GM21367 (cell line): ENCODE measurements around the gene DPH6.

ENCODE experiments used
- ATAC-seq: cut with Tn5 transposase; IDR thresholded peaks from one replicate; pipeline ENCODE4 v1.9.1; 2021; ENCODE audit not compliant: unreplicated experiment

The DPH6 gene

DNA sequence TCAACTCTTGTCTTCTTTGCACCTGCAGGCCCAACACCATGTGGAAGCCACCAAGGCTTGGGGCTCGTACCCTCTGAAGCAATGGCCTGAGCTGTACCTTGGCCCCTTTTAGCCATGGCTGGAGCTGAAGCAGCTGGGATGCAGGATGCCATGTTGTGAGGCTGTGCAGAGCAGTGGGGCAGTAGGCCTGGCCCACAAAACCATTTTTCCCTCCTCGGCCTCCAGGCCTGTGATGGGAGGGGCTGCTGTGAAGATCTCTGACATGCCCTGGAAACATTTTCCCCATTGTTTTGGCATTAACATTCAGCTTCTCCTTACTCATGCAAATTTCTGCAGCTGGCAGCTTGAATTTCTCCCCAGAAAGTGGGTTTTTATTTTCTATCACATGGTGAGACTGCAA lies 58.5 kb downstream of the DPH6 start:
- no peak for ATAC-seq

DNA sequence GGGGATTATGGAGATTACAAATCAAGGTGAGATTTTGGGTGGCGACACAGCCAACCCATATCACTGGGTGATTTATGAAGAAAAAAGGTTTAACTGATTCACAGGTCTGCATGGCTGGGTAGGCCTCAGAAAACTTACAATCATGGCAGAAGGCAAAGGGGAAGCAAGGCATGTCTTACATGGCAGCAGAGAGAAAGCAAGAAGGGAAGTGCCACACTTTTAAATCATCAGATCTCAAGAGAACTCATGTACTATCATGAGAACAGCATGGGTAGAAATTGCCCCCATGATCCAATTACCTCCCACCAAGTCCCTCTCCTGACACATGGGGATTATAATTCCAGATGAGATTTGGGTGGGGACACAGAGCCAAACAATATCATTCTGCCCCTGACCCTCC lies 59.7 kb downstream of the DPH6 start:
- no peak for ATAC-seq

DNA sequence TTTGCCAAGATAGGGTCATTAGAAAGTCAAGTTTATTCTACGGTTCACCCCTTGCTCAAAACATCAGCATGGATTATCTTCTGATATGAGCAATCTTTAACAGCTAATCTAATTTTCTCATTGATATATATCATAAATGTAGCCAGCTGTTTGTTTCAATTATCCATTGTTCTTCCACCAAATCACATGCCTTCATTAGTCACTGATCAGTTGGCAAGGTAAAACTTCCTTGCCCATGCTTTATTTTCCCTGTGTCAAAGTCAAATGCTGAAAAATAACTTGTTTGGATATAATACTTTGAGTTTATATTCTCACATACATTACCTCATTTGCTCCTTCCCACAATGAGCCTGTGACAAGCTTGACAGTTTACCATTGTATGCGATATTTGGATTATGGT lies 60.6 kb downstream of the DPH6 start:
- ATAC-seq, result no peak

DNA sequence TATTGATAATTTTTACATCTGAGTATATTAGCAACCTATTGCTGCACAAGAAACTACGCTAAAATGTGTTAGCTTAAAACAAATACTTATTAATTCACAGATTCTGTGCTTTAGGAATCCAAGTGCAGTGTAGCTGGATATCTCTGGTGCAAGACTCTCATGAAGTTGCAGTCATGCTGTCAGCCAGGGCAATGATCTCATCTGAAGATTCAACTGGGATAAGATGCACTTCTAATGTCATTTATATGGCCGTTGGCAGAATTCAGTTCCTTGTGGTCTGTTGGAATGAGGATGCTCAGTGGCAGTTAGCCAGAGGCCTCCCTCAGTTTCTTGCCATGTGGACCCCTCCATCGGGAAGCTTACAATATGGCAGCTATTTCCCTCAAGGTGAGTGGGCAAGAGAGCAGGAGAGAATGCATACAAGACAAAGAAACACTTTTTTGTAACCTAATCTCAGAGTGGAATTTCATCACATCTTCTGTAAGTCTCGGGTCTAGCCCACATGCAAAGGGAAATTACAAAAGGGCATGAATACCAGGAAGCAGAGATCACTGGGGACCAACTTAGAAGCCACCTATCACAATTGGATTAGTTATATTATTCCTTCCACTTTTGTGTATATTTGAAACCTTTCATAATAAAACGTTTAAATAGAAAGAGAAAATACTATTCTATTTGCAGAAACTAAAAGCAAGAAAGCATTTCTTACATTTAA lies 61.6 kb downstream of the DPH6 start:
- ATAC-seq, result no peak

DNA sequence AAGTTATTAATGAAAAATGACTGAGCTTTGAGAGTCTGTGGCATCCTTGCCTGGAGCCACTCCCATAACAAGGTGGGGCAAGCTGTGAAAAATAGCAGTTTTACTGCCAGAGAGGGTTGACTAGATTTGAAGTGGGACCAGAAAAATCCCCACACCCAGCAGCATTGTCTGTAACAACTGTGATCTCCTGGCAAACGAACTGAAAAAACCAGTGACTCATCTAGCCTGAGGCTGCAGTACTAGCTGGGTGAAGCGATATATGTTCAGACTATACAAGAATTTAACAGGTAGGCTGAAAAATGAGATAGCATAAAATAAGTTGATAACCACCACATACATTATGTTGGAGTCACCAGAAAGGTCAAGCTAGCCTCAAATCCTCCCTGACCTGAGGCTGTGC lies 64.0 kb downstream of the DPH6 start:
- ATAC-seq, result no peak

DNA sequence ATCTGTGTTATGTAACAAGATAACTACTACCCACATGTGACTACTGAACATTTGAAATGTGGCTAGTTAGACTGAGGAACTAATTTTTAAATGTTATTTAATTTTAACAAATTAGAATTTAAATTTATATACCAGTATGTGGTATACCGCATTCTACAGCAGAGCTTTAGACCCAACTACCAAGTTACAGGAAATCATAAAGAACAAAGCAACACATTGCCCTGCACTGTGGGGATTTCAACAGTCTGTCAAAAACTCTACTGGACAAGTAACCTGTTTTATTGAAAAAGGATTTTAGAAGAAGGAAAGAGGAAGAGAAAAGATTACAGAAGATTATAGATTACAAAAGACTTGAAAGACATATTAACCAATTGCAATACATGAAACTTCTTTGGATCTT lies 64.9 kb downstream of the DPH6 start:
- ATAC-seq, result no peak

DNA sequence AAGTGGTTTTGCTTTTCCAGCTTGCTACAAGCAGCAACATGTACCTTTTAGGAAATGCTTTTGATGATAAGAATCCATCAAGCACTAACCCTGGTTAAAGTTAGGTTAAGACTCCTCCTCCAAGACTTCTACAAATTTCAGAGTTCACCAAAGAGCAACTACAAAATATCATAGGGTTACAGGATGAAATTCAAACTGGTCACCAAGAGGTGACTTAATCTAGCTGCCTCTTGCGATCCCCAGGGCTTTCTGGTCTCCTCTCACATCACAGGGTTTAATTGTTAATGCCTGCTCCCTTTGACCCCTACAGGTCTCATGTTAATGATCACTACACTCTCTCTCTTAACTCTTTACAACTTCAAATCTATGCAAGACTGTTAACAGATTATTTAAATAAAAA lies 66.5 kb downstream of the DPH6 start:
- no peak for ATAC-seq

DNA sequence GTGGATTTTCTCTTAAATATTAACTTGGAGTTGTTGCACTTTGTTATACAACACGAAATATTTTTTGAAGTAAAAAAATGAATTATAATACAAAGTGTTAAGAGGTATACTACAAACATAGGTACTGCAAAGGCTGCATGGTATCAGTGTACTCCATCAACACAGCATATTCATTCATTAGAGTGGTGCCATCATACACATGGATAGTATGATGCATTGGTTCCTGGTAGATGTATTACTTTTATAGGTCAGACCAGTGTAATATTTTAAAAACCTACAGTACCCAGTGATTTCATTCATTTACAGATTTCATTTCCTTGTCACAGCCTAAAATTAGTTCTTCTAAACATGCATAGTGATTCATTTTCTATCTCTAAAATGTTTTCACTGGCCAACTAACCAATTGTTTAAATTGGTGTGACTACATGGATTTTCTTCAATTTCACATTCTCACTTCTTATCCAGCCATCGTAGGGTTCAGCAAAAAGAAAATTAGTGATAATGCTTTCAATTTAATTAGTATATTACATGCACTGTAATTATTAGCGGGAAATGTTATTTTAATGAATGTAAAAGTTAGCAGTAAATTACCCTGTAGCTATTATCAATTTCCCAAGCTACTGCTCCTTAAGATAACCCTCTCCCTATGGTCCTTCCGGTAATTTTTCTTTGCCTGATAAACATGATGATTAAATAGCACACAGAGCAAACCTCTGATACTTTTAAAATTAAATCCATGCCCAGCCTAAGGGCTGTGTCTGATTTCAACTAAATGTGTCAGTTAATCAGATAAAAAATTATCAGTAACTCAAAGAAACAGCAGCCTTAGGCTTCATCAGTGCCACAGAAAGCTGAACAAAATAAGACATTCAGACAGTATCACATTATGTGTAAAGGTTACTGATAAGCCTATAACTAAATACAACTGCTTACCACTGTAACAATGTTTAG lies 68.4 kb downstream of the DPH6 start:
- no peak for ATAC-seq

DNA sequence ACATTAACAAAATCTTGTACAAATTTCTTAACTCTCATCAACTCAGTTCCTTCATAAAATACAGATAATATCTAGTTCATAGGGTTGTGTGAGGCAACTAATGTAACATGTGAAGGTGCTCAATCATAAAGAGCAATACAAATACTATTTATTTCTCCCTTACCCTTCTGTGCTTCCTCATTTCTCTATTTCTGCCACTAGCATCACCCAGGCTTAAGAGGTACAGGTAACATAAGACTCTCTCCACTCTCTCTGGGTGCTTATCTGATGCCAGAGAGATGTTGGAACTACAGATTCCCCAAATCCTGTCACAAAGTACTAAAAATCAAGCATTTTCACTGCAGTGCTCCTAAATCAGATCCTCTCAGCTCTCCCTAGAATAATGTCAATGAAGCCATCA lies 74.9 kb downstream of the DPH6 start:
- ATAC-seq, result no peak

DNA sequence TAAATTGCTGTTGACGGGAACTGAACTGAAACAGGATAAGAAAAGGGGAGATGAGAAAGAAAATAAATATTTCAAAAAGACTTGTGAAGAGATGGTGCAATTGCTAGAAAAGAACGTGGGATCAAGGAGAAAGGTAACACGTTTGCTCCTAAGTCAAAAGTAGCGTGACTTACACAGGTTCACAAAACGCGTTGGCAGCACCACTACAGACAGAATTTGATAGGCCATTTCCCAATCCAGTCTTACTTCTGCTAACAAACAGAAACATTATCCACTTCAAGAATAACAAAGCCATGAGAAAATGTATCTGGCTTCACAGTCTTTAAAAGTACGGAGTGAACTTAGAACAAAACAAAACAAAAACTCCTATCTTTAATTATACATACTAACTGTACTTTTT lies 75.5 kb downstream of the DPH6 start:
- ATAC-seq, result no peak

DNA sequence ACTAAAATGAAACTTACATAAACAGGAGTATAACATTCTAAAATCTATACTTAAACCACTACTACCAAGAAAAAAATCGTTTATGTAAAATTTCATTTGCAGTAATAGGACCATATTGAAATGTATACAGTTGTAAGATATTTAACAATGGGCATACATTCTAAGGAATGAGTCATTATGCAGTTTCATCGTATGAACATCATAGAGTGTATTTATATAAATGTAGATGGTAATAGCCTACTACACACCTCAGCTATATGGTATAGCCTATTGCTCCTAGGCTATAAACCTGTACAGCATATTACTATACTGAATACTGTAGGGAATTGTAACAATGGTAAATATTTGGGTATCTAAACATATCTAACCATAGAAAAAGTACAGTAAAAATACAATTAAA lies 79.5 kb downstream of the DPH6 start:
- no peak for ATAC-seq

DNA sequence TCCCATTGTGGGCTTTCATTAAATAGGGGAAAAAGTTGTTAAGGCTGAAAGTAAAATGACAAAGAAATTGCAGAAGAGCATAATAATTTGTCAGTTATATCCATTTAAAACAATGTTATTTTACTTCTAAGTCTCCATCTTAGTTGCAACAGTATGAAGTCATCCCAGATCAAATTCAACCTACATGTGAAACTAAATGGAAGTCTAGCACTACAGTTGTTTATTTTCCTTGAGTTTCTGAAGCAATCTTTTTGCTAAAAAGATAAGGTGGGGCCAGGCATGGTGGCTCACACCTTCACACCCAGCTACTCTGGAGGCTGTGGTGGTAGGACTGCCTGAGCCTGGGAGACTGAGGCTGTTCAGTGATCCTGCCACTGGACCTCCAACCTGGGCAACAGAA lies 80.2 kb downstream of the DPH6 start:
- no peak for ATAC-seq

DNA sequence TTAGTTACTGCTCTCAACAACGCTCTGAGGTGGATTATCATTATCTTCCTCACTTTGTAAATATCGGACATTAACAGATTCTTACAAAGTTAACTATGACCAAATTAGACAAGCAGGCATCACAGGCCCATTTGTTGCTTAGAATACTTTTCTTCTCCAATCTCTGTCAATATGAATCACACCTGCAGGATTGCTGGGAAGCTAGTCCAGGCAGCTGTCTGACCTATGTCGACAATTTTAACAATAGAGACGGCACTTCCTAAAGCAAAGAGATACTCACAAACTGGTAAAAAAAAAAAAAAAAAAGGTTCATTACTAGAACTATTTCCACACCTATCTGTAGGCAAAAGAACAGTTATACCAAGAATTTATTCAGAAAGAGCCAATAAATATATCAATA lies 85.3 kb downstream of the DPH6 start:
- no peak for ATAC-seq

DNA sequence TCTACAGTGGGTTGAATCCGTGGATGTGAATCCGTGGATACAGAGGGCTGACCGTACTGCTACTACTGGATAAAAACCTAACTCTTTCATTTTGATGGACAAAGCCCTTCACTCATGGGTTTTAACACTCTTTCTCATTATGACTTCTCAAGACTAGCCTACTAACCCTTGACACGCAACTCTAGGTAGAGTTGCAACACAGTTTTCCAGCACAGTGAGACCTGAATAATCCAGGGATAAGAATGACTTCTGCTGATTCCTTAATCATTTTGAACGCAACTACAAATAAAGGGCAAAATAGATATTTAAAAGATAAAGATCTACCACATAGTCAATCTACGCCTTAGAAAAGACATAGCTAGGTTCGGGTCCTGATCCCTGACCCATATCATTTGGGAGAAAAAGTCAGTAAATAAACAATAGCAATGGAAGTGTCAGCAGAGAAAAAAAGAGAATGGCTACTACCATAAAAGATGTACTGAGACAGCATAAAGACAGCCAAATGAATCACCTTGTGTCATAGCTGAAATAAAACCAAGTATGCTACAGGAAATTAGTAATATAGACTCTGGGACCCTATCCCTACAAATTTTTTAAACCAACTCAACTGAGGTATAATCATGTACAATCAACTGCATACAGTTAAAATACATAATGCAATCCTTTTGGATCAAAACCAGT lies 87.6 kb downstream of the DPH6 start:
- ATAC-seq, result no peak

DNA sequence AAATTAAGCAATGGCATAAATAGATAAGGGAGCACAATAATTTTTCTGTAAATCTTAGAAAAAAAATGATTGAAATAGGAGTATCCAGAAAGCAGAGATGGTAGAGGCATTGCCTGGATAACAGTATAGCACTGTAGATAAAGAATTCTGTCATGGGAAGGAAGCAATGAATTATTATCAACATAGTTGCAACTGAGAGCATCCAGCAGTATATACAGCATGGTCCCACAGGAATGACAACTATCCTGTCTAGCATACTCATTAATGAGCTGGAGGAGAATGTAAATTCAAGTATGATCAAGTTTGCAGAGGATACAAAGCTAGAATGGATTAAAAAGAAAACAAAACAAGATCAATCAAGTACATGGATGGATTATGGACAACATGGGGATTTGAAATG lies 90.8 kb downstream of the DPH6 start:
- ATAC-seq, result no peak

DNA sequence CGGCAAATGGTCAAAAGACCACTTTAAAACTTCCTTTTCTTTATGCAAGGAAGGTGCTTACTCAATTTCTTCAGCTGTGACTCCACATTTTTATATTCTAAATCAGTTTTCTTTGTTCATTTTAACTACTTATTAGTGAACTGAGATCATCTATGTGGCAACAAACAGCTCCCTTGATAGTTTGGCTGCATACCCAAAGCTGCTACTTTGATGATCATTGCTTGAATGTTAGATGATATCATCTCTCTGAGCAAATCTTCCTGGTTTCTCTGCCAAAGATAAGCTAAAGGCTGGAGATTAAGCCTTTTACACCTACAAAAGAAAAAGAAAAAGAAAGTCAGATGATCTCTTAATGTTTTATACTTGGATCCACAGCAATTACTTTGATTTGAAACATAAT lies 95.5 kb downstream of the DPH6 start:
- no peak for ATAC-seq

DNA sequence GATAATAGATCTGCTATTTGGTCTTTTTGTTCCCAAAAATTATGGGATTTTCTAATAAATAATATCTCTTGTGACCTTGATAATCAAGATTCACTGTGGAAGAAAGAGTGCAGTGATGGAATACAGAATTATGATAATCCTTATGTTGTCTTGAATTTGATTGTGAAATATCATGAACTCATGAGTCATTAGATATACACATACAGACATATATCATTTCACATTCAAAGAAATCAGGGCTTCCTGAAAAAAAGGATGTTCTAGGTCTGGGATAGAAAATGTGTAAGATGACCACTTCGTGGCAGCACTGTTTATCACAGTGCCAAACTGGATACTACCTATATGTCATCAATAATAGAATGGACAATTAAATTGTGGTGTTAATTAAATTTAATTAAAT lies 97.7 kb downstream of the DPH6 start:
- ATAC-seq, result no peak

DNA sequence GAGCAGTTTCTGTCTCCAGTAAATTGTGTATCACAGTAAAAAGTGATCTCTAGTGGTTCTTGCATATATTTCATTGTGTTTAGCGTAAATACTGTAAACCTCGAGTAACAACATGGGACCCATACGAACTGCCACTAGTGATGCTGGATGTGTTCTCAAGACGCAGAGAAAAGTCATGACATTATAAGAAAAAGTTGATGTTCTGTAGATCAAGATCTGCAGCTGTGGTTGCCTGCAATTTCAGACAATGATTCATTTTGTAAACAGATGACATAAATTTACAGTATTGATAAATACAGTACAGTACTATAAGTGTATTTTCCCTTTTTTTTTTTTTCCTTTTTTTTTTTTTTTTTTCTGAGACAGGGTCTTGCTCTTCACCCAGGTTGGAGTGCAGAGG lies 100.1 kb downstream of the DPH6 start:
- no peak for ATAC-seq

DNA sequence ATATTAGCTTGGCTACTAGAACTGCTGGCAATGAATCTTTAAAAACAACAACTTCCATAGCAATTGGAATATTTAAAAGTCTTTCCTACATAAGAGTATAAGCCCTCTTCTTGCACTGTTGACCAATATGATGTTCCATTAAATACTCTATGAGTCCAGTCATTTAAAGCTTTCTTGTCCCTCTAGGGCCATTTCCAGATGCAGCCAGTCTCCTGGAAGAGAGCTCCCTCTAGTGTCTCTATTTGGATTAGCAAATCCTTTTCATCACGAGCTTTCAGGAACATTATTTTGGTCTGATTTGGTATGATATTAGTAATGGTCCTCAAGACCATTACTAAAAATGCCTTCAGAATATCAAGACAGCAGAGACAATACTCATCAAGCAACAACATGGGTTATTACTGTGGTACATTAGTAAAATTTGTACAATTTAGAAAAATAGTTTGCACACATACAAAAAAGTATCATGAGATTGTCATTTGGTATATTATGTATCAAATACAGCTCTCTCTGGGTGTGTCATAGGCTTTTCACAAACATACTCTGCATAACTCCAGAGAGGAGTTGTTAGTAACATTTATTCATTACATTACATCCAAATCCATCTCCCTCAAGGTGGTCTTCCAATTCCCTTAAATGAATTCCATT lies 101.3 kb downstream of the DPH6 start:
- ATAC-seq, result no peak

DNA sequence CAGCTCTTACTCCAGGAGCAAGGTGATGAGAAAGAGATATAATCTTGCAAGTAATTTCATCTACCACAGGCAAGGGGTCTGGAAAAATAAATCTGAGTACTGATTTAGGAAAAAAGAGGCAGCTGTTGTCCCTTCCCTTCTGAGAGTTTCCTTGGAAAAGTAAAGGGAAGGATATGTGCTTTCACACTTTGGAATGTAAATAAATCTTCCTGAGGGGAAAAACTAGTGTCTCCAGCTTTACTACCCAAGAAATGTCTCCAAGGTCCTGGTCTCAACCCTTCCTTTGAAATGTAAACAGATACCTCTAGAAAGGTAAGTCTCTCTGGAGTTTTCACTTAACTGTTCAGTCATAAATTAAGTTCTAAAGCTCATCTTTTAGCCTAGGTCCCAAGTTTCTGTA lies 102.6 kb downstream of the DPH6 start:
- ATAC-seq, result no peak

DNA sequence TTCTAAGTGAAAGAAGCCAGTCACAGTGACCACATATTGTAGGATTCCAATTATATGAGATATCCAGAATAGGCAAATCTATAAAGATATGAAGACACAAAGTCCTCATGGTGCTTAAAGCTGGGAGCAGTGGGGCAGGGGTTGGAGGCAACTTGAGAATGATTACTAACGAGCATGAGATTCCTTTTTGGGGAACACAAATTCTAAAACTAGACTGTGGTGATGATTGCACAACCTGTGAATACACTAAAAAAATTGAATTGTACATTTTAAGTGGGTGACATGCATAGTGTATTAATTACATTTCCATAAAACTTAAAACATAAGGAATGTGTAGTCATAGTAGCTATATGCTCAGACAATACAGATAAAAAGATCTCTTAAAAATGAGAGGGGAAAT lies 103.2 kb downstream of the DPH6 start:
- no peak for ATAC-seq
